Measurements from ENCODE around the gene ZNF628.

Gene ZNF628

DNA sequence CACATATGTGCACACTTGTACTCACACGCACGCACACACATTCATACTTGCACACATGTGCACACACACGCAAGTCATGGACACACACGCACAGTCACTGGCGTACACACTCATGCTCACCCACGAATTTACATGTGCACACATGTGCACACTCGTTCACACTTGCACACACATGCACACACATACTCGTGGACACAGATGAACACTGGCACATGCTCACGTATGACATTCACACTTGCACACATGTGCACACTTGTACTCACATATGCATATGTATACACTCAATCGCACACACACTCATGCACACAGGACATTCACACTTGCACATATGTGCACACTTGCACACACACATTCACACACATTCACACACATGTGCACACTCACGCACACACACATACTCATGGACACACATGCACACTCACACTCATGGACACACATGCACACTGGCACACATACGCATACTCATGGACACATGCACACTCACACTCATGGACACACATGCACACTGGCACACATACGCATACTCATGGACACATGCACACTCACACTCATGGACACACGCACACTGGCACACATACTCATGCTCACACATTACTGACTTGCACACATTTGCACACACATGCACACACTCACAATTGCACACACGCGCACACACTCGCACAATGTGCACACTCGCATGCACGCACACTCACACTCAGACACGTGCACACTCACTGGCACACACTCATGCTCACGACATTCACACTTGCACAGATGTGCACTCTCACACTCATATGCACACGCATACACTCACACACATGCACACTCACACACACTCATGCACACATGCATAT, 51.0 kb downstream of the ZNF628 start:
- H3K9me3 ChIP-seq (ENCODE audit: control insufficient read depth, low read length) = no peaks in the 10 kb centered on the region
- H3K27ac ChIP-seq (ENCODE audit: low read depth, low read length, severe bottlenecking) = no peak overlapping the region
- H3K36me3 ChIP-seq (ENCODE audit: control insufficient read depth, insufficient read depth, low read length) = no peaks in the 10 kb centered on the region
- peaks cover 8% of the 10 kb centered on the region for H3K4me1 ChIP-seq (ENCODE audit: control insufficient read depth, insufficient read depth, low read length, poor library complexity, severe bottlenecking)
- no peak overlapping the region for H3K4me3 ChIP-seq (ENCODE audit: extremely low read depth, insufficient read depth, low read length, poor library complexity, severe bottlenecking)
- WGBS, 2 experiments (ENCODE audit: insufficient coverage in 2 of 2) = 75 to 83% methylated on average over 18 to 22 of the region's 22 CpGs

DNA sequence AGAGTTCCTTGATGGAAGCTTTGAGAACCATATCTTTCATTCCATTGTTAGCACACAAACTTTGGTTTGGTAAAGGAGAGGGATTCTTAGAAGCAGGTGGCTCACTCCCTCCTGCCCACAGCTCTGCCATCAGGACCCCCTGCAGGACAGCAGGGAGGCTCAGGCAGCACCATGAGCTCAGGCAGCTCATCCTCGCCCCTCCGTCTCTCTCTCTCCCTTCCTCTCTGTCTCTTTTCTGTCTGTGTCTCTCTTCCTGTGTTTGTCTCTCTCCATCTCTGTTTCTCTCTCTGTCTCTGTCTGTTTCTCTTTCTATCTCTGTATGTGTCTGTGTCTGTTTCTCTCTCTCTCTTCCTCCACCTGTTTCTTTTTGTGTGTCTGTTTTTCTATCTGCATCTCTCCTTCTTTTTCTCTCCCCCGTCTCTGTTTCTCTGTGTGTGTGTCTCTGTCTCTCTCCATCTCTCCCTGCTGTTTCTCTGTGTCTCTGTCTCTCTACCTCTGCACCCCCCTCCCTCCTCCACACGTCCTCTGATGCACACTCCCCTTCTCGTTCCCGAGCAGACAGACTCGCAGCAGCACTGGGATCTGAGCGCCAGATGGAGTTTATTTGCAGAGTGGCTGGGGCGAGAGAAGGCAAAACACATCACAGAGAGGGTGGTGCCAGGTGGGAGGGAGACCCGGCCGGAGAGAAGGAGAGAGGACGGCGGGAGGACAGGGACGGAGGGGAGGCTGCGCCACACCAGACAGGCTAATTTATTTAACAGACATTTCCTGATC, 51.8 kb downstream of the ZNF628 start:
- Histone ChIP-seq H3K4me1 (ENCODE audit: control insufficient read depth, insufficient read depth, low read length, poor library complexity, severe bottlenecking) (peaks cover 8% of the 10 kb centered on the region), H3K36me3 (ENCODE audit: control insufficient read depth, insufficient read depth, low read length) (no peaks in the 10 kb centered on the region), H3K4me3 (ENCODE audit: extremely low read depth, insufficient read depth, low read length, poor library complexity, severe bottlenecking) (no peak overlapping the region), H3K9me3 (ENCODE audit: control insufficient read depth, low read length) (no peaks in the 10 kb centered on the region), H3K27ac (ENCODE audit: low read depth, low read length, severe bottlenecking) (no peak overlapping the region)
- 62 to 65% methylated on average over 6 to 7 of the region's 15 CpGs for WGBS, 2 experiments (ENCODE audit: insufficient coverage in 2 of 2)

DNA sequence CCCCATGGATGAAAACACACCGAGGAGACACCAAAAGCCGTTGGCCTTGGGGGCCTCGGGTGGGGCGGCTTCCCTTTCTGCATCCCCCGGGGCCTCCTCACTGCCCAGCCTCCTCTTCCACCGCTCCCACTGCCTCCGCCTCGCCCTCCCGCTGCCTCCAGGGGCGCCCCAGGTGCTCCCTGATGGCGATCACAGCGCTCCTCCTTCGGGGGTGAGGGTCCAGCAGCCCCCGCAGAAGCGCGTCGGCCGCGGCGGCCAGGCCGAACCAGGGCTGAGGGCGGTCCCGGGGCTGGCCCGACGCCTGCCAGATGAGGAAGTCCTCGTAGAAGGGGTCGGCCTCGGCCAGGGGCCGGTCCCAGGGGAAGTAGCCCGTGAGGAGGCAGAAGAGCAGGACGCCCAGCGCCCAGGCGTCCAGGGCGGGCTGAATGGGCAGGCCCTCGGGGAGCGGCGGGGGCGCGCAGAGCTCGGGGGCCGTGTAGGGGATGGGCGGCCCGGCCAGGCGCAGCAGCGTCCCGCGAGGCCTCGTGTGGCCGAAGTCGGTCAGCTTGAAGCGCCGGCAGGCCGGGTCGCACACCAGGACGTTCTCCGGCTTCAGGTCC, 53.3 kb downstream of the ZNF628 start:
- peaks cover 8% of the 10 kb centered on the region for H3K4me1 ChIP-seq (ENCODE audit: control insufficient read depth, insufficient read depth, low read length, poor library complexity, severe bottlenecking)
- no peak overlapping the region for H3K27ac ChIP-seq (ENCODE audit: low read depth, low read length, severe bottlenecking)
- 95 to 96% methylated on average over 54 to 55 of the region's 56 CpGs for whole genome bisulfite sequencing, 2 experiments (ENCODE audit: insufficient coverage in 2 of 2)
- no peak overlapping the region for H3K4me3 ChIP-seq (ENCODE audit: extremely low read depth, insufficient read depth, low read length, poor library complexity, severe bottlenecking)
- H3K9me3 ChIP-seq (ENCODE audit: control insufficient read depth, low read length) = no peaks in the 10 kb centered on the region
- H3K36me3 ChIP-seq (ENCODE audit: control insufficient read depth, insufficient read depth, low read length) = no peaks in the 10 kb centered on the region

DNA sequence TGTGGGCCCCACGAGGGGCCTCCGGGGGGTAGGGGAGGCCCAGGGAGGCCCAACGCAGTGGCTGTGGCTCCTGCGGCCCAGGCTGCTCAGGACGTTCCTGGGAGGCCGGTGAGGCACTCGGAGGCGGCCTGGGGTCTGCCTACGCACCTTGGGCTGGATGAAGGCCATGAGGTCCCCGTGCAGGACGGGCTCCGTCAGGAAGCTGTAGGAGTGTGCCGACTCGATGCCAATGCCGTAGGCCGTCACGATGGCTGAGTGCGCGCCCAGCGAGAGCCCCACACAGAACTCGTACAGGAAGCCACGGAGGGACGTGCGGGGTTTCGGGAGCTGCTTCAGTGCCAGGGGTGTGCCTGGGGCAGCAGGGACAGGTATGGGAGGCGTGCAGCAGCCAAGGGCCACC, 54.6 kb downstream of the ZNF628 start:
- 94 to 96% methylated on average over 26 of the region's 26 CpGs for WGBS, 2 experiments (ENCODE audit: insufficient coverage in 2 of 2)

More for the DNA sequence above, 54.6 kb downstream of the ZNF628 start:
- peaks cover 4% of the 10 kb centered on the region for H3K4me1 ChIP-seq (ENCODE audit: control insufficient read depth, insufficient read depth, low read length, poor library complexity, severe bottlenecking)
- H3K36me3 ChIP-seq (ENCODE audit: control insufficient read depth, insufficient read depth, low read length) = no peaks in the 10 kb centered on the region
- no peaks in the 10 kb centered on the region for H3K9me3 ChIP-seq (ENCODE audit: control insufficient read depth, low read length)
- H3K27ac ChIP-seq (ENCODE audit: low read depth, low read length, severe bottlenecking) = no peak overlapping the region
- H3K4me3 ChIP-seq (ENCODE audit: extremely low read depth, insufficient read depth, low read length, poor library complexity, severe bottlenecking) = no peak overlapping the region
